ENCODE data around the gene TACC2.
"Not testable (repeated sequence)": the region's sequence is repeated elsewhere in the genome, so short reads cannot be mapped to it uniquely, and the experiment has no call there.

Gene TACC2

DNA sequence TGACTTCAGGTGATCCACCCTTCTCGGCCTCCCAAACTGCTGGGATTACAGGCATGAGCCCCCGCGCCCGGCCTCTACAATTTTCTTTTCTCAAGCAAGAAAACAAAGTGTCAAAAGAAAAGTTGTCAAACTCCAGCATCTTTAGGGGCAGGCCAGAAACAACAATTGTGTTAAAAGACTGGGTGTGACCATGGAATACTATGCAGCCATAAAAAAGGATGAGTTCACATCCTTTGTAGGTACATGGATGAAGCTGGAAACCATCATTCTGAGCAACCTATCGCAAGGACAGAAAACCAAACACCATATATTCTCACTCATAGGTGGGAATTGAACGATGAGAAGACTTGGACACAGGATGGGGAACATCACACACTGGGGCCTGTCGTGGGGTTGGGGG is 34.3 kb downstream of the TACC2 start:
- DNase-seq (ENCODE audit: low read depth) = not testable (repeated sequence)

DNA sequence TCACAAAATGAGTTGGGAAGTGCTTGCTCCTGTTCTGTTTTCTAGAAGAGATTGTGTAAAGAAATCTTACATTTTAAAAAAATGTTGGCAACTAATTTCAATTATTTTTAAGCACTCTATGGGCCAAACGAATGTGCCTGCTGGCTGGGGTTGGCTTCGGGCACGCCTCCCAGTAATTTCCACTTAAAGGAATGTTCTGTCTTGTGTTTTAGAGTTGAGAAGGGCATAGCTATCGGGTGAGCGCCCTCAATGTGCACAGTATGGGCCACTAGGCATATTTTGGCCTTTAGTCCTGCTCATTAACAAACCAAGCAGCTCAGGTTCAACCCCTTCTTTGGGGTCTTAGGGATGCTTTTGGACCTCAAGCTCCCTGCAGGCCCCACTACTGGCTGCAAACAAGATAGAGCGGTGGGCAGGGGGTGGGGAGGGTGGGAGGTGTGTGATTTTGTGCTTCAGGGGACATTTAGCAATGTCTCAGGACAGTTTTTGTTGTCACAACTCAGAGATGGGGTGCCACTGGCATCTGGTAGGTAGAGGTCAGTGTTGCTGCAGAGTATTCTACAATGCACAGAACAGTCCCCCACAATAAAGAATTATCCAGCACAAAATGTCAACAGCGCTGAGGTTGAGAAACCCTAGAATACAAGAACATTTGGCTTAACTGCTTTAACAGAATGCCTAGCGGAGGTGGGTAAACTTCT is 40.7 kb downstream of the TACC2 start:
- DNase-seq (ENCODE audit: low read depth) = no peak

DNA sequence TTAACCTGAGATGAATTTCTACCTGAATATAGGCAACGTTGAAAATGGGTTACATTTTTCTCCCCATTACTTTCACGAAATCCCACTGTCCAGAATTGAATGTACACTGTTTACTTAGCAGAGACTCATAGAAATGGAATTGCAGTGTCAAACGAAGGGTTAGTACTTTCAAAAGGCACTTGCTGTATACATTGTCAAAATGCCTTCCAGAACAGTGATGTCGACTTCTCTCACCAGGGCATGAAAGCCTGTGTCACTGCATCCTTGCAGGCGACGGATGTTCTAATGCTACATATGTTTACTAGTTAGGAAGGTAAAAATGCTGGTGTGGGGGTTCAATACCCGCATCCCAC is 41.2 kb downstream of the TACC2 start:
- DNase-seq (ENCODE audit: low read depth) = no peak

DNA sequence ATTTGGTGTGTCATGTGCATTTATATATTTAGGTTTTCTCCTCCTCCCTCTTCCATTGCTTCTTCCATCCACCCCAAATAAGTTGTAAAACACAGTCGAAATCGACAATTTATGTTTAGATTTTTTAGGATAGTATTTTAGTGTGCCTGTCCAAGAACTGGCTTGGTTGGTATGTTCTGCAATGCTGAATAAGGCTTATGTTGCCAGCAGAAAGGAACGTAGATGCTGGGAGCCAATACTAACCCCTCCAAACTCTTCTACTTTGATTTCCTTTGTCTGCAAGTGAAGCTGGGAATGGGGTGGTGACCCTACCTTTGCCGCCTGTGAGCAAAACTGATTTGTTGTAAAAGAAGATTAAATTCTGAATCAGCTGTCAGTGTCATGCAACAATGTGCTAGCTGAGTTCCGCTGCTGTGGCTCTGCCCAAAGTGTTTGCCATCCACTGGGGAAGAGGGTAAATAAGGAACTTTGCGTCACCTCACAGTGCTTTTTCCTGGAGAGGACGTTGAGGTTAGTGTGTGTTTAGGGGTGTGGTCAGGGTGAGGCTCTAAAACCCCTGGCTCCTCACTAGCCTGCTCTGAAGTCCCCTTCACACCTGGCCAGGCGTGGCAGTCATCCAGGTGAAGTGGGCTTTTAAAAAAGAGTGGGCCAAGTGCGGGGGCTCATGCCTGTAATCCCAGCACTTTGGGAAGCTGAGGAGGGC is 44.4 kb downstream of the TACC2 start:
- DNase-seq (ENCODE audit: low read depth) = no peak

DNA sequence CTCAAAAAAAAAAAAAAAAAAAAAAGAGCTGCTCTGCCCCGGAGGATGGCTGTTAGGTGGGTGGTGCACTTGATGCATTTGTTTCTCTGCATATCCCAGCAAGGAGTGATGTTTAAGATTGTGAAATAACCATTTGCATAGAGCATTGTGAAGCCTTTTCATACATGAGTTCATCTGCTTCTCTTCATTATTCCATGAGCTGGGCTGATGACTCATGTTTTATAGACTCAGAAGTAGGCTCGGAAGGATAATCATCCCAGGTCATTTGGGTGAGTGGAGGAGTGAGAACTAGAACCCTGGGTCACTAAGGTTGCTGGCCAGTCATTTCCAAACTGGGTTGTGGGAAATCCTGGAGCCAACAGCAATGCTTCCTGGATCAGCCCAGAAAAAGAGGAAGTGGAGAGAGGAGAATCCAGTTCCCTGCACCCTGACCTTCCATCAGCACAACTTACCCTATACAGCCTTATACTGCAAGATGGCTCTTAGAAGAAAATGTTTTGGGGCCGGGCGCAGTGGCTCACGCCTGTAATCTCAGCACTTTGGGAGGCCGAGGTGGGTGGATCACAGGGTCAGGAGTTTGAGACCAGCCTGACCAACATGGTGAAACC is 45.3 kb downstream of the TACC2 start:
- DNase-seq (ENCODE audit: low read depth) = no peak

DNA sequence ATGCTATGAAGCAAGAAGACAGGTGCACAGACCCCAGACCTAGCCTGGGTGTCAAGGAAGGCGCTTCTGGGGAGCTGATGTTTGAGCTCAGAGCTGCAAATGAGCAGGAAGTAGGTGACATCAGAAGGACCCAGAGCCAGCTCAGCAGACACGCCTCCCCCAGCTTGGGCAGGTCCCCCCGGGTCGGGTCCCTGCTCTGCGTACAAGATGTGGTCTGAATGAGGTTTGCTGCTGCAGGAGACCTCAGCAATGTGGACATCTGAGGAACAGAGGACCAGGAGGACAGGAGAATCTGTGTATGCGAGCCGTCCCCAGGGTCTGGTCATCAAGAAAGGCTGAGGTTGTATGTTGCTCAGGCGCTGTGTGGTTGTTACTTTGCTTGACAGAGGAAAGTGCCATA is 51.8 kb downstream of the TACC2 start:
- DNase-seq (ENCODE audit: low read depth) = no peak

DNA sequence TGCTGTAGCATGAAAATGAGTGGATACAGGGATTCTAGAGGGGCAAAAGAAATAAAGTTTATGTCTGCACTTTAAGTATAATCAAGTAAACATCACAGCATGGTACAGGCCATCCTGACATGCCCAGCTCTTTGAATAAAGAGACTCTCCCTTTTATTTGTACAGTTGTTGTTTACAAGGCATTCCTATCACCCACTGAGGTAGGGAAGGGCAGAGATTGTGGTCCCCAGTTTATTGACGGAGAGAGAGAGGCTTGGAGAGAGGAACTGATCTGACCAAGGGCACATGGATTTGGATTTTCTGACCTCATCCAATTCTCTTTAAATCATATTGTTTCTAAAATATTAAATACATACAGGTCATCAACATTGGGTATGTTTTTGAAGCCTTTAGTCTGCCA is 53.9 kb downstream of the TACC2 start:
- no peak for DNase-seq (ENCODE audit: low read depth)

DNA sequence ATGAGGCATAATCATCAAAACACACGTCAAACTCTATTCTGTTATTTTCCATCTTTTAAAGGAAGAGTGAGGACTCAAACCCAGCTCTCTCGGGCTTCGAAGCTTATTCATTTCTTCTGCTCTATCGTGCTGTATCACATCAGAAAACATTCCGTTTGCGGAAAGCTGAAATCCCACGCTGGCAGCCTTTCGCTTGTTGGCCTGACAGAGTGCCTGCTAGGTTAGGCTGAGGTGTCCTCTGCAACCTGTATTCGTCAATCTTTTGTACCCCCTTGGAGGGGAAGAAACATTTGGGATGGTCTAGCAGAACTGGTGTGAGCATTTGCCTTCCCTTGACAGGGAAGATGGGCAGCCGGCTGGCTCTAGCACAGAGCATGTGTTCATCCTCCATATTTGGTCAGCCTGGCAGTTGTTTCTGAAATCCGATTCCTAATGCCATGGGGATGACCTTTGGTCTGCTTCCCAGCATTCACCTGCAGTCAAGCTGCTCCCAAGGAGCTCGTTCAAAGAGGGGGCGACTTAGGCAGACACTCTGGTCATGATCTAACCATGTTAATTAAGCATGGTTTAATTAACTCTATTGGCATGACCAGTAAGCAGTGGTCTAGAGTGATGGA is 55.2 kb downstream of the TACC2 start:
- DNase-seq (ENCODE audit: low read depth) = no peak

DNA sequence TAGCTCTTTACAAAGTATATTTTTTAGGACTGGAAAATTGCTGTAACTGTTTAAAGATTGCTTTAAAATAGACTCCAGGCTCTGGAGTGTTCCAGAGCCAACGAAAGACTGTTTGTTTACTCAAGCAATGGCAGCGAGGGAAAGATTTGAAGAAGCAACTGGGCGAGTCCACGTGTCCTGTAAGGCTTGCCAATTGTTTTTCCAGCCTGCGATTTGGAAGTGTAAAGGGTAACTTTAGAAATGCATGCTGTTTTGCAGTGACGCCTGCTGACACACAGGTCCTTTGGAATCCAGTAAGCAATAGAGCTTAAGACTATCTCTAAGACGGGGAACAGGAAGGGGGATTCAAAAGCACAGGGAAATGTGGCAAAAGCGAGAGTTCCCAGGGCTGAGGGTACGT is 55.8 kb downstream of the TACC2 start:
- DNase-seq (ENCODE audit: low read depth) = peak; percentile 35

DNA sequence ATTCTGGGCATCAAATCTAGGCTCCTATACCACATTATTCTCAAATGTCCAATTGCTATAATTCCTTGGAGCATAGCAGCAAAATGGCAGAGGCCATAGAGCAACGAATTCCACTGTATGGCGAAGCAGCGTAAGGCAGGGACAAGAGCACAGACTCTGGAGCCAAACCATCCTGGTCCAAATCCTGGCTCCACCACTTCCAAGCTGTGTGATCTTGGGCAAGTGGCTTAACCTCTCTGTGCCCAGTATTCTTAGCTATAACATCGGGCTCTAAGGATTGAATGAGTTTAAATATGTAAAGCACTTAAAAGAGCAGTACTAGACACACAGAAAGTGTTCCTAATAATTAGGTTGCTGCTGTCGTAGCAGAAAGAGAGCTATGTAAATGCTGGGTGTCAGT is 56.2 kb downstream of the TACC2 start:
- DNase-seq (ENCODE audit: low read depth) = no peak

DNA sequence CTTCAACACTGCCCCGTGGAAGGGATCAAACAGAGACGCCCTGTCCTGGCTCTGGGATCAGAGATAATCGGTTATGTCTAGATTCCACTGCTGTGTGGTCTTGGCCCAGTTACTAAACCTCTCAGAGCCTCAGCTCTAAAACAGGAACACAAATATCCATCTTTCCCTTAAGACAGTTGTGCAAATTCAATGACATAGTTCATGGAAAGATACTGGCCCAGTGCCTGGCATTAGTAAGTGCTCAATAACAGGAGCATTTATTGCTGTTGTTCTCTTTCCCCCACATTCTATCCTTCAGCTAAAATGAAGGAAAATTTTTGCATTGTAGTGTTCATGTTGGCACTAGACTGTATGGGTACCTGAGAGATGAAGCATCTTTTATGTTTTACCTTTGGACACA is 58.6 kb downstream of the TACC2 start:
- no peak for DNase-seq (ENCODE audit: low read depth)

DNA sequence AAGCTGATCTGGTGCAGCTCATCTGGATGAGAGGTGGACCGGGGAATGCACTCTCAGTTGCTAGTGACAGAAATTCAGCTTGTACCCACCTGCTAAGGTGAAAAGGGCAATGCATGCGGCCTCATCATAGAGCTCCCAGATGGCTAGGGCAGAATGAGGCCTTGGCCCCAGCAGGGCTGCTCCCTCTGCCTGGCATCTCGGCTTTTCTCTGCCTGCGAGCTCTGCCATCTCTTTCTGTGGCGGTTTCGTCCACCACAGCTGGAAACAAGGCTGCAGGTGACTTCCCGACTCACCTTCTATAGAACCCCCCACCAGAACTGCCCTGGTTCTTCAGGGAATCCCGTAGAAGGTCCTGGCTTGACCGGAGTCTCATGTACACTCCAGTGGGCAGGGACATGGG is 60.1 kb downstream of the TACC2 start:
- no peak for DNase-seq (ENCODE audit: low read depth)

DNA sequence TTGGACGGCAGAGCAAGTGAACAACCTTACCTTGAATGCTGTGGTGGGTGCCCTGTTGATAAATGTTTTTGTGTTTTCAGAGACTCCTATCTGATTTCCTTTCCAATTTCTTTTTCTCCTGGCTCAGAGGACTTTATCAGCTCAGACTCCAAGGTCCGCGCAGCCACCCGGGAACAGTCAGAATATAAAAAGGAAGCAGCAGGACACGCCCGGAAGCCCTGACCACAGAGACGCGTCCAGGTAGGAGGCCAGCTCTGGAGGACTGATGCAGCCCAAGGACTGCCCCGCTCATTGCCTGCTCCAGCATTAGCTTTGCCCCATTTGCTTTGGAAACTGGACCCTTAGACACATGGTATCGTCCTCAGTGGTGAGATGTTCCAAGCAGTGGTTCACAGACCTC is 61.3 kb downstream of the TACC2 start:
- no peak for DNase-seq (ENCODE audit: low read depth)

DNA sequence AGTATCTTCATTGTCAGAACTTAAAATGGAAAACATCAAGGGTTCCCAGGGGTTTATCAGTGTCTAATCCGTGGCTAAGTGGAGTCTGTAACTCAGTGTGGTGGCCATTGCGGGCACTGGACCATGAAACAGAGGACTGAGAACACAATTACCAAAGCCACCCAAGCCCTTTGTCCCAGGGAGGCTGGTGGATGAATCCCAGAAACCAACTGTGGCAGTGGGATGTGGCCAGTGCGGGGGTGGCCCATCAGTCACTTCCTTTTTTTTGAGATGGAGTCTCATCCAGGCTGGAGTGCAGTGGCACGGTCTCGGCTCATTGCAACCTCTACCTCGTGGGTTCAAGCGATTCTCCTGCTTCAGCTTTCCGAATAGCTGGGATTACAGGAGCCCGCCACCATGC is 61.8 kb downstream of the TACC2 start:
- DNase-seq (ENCODE audit: low read depth) = no peak

DNA sequence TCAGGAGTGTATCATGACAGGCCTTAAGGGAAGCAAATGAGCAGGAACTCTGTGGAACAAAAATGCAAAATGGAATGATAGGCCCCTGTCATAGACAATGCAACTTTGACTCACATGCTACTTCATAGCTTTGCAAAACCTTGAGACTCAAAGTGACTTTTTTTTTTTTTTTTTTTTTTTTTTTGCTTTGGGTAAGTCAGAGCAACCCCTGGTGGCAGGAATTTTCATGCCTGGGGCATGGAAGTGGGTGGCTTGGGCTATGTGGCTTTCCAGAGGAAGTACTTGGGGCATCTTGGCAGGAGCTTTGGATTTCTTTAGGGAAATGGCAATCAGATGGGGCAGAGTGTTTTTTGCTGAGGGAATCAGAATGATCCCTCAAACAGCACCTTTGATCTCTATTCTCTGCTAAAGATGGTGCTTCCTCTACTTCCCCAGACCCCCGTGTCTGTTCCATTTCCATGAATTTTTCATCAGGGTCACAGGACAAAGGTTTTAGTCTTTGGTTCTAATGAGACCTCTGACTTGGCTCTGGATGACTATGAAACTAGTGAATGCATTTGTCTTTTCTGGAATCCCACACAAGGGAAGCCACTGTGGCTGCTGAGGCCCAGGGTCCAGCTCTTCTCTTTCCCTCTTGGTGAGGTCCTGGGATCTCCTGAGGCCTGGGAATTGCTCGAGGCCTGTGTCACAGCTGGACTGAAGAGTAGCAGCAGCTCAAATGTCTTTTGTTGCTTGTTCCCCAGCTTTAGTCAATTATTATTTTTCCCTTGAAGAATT is 62.8 kb downstream of the TACC2 start:
- peak; percentile 47 for DNase-seq (ENCODE audit: low read depth)

DNA sequence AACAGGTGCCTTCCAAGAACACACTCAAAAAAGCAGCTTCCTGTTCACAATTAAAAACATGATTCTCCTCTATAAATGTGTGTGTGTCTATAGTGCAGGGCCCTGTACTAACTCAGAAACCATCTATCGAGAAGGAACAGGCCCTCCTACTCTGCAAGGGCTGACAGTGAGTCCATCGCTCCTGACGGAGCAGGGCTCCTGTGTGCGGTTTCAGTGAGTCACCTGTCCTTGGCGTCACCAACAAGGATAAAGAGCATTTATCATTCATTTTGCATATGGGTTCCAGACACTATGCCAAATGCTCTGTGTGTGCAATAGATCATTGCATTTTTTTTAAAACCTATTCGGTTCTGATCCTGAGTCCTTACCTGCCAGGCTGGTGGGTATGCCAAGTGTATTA is 63.7 kb downstream of the TACC2 start:
- DNase-seq (ENCODE audit: low read depth) = no peak

DNA sequence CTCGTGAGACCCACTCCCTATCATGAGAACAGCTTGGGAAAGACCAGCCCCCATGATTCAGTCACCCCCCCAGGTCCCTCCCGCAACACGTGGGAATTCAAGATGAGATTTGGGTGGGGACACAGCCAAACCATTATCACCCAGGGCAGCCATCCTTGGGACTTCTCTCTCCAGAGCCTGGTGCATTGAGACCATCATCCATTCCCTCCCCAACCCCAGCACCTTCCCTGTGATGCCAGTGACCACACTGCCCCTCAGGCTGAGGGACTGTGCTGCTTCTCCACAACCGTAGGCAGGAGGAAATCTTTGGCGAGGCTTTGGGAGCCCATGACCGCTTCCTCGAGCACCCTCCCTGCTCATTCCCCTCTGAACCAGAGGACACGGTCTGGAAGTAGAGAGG is 64.4 kb downstream of the TACC2 start:
- DNase-seq (ENCODE audit: low read depth) = no peak

DNA sequence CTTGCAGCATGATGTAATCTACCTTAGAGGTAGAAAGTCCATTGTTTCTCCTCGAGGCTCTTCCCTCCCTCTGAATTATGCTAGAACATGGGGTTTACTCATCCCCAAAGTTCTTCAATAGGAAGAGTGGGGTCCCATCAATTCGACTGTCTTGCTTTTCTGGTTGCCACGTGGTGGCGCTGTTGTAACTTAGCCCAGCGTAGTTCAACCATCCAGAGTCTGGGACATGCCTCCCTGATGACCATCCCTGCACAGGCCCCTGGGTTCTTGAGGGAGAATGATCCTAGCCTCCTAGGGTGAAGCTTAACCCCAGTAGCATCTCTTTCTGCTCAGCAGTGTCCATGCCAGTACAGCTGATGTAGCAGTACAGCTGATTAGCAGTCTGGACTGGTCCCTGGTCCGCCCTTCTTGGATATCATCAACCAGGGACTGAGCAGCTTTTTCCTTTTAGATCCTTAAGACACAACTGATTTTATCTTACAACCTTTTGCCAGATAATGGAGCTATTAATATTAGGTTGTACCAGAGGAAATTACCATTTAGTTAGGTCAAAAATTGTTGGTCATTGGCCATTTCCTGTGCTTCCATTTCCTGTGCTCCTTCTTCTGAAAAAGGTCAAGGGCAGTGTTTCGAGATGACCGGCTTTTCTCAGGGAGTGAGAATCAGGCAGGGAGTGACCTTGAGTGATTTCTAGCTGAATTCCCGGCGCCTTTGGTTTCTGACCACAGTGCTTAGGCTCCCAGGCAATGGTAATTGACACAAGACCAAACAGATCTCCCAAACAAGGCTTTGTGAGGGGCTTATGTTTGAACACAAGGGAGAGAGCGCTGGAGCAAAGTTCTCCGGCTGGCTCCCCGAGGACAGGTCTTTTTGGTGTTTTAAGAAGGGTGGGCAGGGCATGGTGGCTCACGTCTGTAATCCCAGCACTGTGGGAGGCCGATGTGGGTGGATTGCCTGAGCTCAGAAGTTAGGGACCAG is 65.4 kb downstream of the TACC2 start:
- peak; percentile 60 for DNase-seq (ENCODE audit: low read depth)

DNA sequence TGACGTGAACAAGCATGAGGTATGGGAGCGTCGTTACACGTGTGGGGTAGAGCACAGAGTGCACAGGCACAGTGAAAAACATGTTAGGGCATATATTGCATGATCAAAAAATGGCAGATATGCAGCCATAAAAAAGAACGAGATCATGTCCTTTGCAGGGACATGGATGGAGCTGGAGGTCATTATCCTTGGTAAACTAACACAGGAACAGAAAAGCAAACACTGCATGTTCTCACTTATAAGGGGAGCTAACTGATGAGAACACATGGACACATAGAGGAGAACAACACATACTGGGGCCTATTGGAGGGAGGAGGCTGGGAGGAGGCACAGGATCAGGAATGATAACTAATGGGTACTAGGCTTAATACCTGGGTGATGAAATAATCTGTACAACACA is 66.3 kb downstream of the TACC2 start:
- DNase-seq (ENCODE audit: low read depth) = no peak

DNA sequence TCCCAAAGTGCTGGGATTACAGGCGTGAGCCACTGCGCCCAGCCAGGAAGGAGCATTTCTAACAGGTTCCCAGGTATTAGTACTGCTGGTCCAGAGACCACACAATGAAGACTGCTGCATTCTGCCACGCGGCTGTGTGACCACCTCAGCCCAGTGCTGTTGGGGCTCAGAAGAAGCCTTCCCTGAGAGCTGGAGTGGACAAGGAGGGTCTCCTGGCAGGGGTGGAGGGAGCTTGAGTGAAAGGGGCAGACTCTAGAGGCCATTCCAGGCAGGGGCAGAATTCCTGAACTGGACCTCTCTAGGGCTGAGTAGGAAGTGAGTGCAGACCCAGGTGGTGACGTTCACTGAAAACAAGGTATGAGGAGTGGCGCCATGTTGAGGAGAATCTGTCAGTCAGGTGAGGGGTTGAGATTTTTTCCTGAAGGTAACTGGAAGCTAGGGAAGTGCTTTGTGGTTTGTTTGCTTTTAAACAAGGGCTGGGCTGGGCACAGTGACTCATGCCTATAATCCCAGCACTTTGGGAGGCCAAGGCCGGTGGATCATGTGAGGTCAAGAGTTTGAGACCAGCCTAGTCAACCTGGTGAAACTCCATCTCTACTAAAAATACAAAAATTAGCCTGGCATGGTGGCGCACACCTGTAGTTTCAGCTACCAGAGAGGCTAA is 67.6 kb downstream of the TACC2 start:
- DNase-seq (ENCODE audit: low read depth) = no peak
